D341Med (cell line): ENCODE data around the gene CRB3.
A peak's percentile ranks its signal among the peaks of the same experiment; 100 is the strongest.

Source experiments
- DNase-seq: peaks from one replicate; pipeline ENCODE4 v3.0.0; 2012; ENCODE audit warnings: low spot score

The CRB3 gene

DNA sequence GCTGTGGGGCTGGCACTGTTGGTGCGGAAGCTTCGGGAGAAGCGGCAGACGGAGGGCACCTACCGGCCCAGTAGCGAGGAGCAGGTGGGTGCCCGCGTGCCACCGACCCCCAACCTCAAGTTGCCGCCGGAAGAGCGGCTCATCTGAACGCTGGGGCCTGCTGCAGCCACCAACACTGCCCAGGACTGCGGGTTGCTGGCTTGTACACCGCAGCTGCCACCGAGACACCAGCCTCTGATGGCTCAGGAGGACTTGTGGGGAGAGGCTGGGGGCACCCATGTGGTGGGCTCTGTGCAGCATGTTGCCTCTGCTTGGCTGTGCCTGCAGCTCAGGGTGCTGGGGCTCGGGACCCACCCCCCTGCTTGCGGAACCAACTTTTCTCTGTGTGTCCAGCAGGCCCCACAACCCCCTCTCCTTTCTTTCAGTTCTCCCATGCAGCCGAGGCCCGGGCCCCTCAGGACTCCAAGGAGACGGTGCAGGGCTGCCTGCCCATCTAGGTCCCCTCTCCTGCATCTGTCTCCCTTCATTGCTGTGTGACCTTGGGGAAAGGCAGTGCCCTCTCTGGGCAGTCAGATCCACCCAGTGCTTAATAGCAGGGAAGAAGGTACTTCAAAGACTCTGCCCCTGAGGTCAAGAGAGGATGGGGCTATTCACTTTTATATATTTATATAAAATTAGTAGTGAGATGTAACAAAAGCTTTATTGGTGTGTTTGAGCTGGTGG lies 2.6 kb downstream of the CRB3 start:
- DNase-seq: peak; percentile 25

DNA sequence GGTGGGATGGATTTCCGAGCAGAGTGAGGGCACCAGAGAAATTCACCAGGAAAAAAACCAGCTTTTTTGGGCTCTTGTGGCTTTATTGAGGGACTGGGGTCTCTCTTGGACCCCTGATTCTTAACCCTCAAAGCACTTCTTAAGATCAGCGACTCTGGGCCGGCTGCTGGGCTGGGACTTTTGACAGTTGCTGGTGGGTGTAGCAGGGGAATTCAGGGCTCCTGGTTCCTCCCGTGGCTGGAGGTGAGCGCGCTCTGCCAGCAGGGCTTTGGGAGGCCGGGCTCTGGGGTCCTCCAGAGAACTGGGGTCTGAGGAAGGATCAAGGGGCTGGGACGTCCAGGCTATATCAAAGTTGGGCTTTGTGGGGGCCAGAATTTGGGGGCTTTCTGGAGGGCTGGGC lies 3.3 kb downstream of the CRB3 start:
- peak; percentile 27 for DNase-seq

DNA sequence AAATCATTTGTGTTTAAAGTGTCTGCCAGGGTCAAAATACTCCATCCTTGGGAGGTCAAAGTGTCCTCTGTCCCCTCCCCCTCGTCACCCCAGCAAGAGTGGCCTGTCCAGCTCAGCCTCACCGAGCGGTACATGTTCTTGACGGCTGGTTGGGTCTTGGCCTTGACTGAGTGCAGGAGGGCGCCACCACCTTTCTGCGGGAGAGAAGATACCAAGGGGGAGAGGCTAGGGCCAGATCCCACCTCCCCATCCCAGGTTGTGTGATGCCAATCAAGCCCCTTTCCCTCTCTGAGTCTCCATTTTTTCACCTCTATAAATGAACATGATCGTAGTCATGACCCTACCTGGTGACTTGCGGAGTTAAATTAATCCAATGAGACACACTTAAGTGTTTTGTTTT lies 6.1 kb downstream of the CRB3 start:
- peak; percentile 16 for DNase-seq

DNA sequence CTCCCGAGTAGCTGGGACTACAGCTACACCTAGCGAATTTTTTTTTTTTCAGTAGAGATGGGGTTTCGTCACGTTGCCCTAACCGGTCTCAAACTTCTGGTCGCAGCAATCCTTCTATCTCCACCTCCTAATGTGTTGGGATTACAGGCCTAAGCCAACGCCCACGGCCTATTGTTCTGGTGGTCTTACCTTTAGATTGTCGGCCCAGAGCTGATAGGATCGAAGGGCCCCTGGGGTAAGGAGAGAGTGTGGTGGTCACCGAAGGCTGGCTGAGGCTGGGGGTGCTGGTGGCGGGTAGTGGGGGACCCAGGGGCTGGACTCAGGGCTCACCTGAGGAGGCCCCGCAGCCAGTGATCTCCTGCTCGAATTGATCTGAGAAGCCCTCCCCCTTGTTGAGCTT lies 7.0 kb downstream of the CRB3 start:
- DNase-seq: no peak

DNA sequence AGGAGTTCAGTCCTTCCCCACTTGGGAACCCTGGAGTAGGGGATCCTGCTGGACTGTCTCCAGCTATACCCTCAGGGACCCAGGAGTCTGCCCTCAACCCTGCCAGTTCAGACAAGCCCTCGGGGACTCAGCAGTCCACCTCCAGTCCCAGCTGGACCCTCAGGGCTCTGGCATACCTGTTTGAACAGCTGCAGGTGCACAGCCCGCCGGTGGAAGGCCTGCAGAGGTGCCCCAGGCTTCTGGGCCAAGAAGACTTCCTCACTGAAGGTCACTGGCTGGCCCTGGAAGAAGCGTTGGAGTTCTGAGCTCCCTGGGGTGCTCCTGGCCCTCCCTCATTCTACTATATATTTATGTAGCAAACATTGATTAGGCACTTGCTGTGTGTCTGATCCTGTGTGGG lies 8.6 kb downstream of the CRB3 start:
- peak; percentile 21 for DNase-seq

DNA sequence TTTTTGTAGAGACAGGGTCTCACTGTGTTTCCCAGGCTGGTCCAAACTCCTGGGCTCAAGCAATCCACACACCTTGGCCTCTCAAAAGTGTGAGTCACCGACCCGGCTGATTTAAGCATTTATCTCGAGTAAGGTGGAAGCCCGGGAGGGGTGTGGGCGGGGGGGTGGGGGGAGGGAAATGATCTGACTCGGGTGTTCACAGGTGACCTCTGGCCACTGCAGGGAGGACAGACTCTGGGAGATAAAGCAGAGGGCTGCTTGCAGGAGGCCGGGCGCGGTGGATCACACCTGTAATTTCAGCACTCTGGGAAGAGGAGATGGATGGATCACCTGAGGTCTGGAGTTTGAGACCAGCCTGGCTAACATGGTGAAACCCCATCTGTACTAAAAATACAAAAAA lies 9.6 kb downstream of the CRB3 start:
- DNase-seq: no peak

DNA sequence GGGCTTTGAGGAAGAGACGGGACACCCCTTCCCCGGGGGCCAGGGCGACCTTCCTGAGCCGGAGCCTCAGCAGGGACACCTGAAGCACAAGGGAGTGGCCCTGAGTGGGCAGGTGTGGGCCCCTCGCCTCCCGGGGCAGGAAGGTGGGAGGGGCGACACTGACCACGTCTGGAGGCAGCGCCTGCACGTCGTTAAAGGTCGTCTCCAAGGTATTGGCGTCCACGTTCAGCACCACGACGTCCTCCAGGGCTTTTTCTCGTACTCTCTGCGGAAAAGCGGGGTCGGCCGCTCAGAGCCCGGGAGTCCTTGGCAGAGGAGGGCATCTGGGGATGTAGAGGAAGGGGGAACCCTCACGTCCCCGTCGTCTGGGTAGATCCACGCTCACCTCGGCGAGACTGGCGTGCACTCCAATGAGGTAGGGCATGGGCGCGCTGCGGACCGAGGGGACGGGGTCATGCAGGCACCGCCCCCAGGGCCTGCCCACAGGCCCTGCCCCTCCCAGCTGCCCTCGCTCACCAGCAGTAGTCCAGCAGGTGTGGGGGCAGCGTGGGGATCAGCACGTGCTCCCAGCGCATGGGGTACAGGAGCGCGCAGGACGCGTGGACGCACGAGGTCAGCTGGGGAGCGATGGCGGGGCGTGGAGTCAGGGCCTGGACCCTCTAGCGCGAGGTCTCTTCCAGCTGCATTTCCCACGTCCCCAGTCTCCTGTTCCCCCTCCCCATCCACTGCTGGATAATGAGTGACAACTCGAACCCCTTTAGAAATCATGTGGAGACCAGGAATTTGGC lies 11.4 kb downstream of the CRB3 start:
- DNase-seq: peak; percentile 39

DNA sequence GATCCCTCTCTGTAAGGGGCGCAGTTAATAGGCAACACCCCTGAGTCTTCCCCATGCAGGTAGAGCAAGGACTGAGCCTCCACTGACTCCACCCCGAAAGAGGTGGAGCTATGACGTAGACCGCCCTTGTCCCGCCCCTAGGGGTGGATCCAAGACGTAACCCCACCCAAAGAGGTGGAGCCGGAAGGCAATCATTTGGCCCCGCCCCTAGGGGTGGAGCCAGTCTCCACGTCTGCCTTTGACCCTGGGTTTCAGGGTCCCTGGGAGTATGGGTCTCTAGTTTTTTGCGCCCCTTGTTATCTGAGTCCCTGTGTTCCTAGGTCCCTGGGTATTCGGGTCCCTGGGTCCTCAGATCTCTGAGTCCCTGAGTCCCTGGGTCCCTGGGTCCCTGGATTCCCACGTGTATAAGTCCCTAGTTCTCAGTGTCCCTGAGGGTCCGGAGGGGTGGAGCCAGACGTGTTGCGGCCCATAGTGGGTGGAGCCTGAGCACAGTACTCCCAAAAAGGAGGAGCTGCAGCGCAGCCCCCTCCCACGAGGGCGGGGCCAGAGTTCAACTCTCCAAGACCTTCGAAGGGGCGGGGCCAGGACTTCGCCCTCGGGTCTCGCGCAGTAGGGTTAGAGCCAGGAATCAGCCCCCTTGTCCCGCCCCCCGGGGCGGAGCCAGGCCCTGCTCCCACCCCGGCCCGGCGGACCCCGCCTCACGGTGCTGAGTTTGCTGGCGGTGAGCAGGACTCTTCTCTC lies 12.3 kb downstream of the CRB3 start:
- peak; percentile 70 for DNase-seq

DNA sequence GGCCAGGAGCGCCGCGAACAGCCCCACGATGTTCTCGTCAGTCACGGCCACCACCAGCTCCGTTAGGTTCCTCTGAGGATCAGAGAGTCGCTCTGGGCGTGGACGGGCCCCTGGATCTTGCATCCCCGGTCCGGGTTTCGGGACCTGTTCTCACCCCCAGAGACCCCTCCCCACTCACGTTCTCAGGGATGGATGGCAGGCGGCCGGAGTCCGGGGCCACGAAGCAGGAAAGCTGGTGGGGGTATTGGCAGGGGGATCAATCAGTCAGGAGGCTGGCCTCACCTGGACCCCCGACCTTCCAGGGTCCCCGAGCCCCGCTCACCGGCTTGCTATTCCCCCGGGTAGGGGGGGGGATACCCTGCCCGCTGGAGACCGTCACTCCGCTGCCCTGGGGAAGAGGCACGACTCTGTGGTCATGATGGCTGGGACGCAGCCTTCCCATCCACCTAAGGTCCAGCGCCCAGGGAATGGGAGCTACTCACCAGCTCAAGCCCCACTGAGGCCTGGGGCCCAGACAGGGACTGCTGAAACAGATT lies 12.9 kb downstream of the CRB3 start:
- DNase-seq: no peak

DNA sequence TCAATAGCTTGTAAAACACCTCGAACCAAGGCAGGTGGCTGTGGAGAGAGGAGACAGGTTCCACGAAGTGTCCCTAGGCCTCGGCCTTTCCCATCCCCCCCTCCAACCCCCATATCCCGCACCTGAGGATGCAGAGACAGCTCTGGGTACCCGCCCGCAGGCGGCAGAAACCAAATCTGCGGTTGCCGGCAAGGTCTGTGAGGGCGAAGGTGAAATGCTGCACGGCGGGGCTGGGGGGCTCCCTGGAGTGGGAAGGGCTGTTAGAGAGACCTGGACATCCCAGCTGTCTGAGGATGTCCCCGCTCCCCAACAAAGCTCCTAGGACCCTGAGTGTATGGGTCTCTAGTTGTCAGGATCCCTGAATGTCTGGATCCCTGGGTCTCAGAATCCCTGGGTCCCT lies 14.7 kb downstream of the CRB3 start:
- no peak for DNase-seq

DNA sequence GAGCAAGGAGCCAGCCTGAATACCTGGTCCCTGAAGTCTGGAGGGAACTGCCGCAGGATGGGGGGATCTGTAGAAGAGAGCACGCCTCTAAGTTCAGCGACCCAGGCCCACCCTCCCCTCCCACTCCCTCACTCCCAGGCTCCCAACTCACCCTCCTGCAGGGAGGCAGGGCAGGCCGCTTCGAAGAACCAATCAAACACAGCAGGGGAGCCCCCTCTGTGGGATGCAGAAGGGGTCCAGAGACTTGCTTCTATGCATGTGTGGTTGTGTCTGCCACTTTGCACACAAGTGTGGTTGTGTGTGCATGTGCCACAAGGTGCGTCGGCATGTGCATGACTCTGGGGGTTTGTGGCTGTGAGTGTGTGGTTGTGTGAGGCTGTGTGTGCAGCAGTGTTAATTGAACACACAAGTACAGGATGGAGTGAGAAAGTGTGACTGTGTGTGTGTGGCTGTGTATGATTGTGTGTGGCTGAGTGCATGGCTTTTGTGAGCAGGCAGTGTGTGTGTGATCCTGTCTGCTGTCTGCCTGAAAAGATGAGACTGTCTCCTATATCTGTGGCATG lies 15.8 kb downstream of the CRB3 start:
- no peak for DNase-seq

DNA sequence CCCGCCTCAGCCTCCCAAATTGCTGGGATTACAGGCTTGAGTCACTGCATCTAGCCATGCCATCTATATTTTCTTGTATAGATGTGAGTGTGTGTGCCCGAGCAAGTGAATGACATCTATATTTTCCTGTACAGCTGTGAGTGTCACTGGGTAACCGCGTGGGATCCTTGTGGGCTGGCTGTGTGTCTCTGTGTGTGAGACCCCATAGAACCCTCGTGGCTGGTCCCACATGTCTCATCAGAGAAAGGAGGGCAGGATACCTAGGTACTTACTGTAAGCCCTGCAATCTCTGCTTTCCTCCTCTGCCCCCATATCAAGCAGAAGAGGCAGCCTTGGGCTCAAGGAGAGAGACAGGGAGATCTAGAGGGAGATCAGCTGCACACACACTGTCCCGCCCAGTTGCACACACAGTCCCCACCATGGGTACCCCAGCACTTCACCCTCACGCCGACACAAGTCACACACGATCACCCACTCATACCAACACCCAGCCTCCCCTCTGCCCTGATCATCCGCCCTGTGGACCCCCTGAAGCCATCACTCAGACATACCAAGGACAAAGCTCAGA lies 16.9 kb downstream of the CRB3 start:
- no peak for DNase-seq

DNA sequence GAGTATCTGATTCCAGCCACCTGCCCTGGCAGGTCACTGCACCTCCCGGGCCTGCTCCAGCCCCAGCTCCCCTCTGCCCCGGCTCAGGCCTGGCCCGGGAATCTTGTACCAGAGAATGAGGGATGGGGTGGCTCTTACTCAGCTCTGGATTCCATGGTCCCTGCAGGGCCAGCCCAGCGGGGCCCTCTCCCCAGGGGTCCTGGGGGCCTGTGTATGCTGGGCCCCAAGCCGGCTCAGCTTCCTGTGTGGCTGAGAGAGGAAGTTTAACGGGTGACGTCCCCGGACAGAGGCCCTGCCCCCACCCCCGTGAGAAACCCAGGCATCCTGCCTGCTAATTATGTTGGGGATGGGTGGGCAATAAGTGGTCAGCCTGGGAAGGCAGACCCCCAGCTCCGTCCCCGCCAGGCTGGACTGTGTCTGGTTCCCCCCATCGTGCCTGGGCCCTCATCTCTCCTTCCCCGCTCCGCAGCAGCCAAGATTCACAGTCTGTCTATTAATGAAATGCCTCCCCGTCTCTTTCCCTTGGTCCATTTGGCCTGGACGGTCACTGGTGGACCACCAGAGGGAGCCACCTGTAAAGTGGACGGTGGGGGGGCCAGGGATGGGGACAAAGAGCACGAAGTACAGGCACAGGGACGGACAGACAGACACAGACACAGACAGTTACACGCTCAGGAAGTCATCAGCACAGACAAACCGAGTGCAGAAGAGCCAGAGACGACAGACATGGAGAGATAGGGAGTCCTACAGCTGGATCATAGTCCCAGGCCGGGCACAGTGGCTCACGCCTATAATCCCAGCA lies 17.7 kb downstream of the CRB3 start, which contains the start of gene DENND1C:
Gene DENND1C (minus strand): TSS at position 247 of the 802 bp plus-strand sequence. CDS start 92 bp downstream, at position 155.
- no peak for DNase-seq

DNA sequence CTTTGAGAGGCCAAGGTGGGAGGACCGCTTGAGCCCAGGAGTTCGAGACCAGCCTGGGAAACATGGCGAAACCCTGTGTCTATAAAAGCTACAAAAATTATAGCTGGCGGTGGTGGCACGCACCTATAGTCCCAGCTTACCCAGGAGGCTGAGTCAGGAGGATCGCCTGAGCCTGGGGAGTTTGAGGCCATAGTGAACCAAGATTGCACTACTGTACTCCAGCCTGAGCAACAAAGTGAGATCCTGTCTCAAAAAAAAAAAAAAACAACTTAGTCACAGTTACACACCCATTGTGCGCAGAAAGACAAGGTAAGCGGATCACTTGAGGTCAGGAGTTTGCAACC lies 18.2 kb downstream of the CRB3 start:
- no peak for DNase-seq

DNA sequence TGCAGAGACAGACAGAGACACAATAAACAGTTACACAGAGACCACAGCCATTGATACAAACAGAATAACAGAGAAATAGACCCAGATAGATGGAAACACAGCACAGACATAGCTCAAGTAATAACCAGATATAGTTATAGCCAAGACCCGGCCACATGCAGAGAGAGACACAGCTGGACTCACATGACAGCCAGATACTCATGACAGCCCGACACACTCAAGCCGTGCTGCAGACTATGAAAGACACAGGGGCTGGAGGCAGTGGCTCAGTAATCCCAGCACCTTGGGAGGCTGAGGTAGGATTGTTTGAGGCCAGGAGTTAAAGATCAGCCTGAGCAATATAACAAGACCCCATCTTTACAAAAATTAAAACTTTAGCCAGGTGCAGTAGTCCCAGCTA lies 19.2 kb downstream of the CRB3 start:
- no peak for DNase-seq

DNA sequence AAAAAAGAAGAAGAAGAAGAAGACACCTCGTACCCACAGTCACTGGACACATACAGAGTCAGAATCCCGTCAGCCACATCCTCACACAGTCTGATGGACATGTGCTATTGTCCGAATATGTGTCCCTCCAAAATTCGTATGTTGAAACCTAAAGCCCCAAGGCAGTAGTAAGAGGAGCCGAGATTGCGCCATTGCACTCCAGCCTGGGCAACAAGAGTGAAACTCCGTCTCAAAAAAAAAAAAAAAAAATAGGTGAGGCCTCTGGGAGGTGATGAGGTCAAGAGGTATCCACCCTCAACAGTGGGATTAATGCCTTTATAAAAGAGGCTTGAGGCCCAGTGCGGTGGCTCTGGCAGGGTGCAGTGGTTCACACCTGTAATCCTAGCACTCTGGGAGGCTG lies 20.2 kb downstream of the CRB3 start:
- DNase-seq: no peak

DNA sequence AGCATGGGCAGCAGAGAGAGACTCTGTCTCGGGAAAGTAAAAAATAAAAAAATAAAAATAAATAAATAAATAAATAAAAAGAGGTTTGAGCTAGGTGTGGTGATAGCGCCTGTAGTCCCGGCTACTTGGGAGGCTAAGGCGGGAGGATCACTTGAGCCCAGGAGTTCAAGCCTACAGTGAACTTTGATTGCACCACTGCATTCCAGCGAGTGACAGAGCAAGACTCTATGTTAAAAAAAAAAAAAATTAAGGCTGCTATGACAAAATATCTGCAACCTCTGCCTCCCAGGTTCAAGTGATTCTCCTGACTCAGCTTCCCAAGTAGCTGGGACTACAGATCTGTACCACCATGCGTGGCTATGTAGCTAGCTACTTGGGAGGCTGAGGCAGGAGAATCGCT lies 20.8 kb downstream of the CRB3 start:
- no peak for DNase-seq

DNA sequence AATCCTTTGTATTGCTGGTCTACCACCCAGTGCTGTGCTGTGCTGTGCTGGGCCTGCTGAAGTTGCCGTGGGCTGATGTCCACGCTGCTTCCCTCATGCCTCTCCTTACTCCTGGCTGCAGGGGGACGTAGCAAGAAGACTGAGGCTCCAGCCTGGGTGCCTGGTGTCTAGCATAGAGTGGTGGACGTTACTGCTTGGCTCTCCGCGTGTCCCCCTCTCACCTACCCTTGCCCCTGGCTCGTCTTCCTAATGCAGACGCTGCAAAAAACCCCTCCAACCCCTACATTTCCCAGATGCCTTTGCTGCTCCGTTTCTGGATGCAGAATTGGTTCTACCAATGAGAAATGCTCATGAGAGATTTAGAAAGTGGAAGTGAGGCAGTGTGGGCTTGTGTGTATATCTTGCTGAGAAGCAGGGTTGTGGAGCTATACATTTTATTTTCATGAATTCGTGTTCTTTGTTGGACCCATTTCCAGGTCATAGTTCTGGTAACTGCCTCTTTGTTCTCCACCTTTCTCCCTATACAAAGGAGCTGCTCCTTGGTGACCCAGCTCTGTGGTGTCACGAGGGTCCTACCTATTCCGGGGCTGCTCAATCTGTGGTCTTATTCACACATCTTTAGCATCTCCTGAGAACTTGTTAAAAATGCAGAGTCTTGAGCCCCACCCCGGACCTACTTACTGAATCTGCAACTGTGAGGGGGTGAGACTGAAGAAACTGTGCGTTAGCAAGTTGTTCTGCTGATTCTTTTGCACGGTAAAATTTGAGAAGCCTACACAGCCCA lies 25.4 kb downstream of the CRB3 start:
- peak; percentile 24 for DNase-seq

DNA sequence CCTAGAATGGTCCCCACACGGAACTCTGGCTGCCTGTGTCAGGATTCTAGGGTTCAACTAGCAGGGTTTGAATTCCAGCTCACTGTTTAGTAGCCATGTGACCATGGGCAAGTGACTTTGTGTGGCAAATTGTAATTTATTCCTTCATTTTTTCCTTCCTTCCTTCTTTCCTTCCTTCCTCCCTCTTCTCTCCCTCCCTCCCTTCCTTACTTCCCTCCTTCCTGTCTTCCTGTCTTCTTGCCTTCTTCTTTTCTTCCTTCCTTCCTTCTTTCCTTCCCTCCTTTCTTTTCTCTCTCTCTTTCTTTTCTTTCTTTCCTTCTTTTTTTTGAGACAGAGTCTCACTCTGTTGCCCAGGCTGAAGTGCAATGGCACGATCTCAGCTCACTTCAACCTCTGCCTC lies 26.1 kb downstream of the CRB3 start:
- no peak for DNase-seq

DNA sequence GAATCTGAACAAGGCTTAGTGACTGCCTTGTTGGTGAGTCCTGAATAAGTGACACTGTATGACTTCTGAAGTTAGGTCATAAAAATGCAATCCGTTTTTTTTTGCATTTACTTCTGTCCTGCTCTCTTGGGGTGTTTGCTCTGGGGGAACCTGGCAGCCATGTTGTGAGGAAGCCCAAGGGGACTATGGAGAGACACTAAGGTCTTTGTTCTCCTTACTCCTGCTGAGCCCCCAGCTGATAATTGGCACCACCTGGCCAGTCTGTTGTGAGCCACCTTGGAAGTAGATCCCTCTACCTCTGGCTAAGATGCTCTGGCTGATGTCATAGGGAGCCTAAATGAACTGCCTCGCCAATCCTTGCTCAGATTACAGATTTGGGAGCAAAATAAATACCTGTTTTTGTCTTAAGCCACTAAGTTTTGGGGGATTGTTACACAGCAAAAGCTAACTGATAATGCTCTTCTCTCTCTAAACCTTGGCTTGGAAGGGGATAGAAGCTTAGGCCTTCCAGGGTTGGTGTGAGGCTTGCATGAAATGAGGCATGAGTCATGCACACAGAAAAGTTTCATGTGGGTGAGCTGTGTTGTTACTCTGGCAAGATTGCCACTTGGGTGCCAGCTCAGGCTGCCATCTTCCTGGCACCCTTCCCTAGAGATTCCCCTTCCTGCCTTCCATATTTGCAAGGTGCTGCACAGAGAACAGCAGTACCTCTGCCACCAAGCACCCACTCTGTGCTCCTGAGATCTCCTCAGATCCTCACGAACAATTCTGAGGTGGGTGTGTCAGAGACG lies 27.9 kb downstream of the CRB3 start:
- no peak for DNase-seq
